ENCODE data around the gene IDH3G.
"Not testable (repeated sequence)": the region's sequence is repeated elsewhere in the genome, so short reads cannot be mapped to it uniquely, and the experiment has no call there.

The IDH3G gene

GRCh38 chrX:153761863-153762262, 32.3 kb downstream of the IDH3G start:
- no peak for DNase-seq

- DNase-seq: no peak
These were observed 39.0 kb downstream of the IDH3G start for GRCh38 chrX:153755136-153755535.

- peak in 1 of 14 donors; percentile 49 for DNase-seq
These were observed 43.9 kb downstream of the IDH3G start for GRCh38 chrX:153750127-153750774.

GRCh38 chrX:153749017-153749416, 45.2 kb downstream of the IDH3G start:
- not testable (repeated sequence) for DNase-seq

GRCh38 chrX:153746991-153747390, 47.2 kb downstream of the IDH3G start:
- not testable (repeated sequence) for DNase-seq

GRCh38 chrX:153746359-153746758, 47.8 kb downstream of the IDH3G start:
- no peak for DNase-seq

- not testable (repeated sequence) for DNase-seq
These were observed 49.1 kb downstream of the IDH3G start for GRCh38 chrX:153745067-153745433.

- peak in 1 of 14 donors; percentile 25 for DNase-seq
These were observed 49.7 kb downstream of the IDH3G start for GRCh38 chrX:153744210-153745066.

GRCh38 chrX:153743468-153744209, 50.5 kb downstream of the IDH3G start:
- DNase-seq: not testable (repeated sequence)

GRCh38 chrX:153742796-153743467, 51.2 kb downstream of the IDH3G start:
- not testable (repeated sequence) for DNase-seq

GRCh38 chrX:153742111-153742510, 52.1 kb downstream of the IDH3G start:
- not testable (repeated sequence) for DNase-seq

- DNase-seq: no peak
These were observed 52.7 kb downstream of the IDH3G start for GRCh38 chrX:153741446-153741845.

GRCh38 chrX:153740631-153741222, 53.4 kb downstream of the IDH3G start:
- no peak for DNase-seq

GRCh38 chrX:153739754-153740486, 54.3 kb downstream of the IDH3G start:
- DNase-seq: no peak

- DNase-seq: no peak
These were observed 56.0 kb downstream of the IDH3G start for GRCh38 chrX:153738056-153738605.

- DNase-seq: no peak
These were observed 57.2 kb downstream of the IDH3G start for GRCh38 chrX:153736871-153737441.

- DNase-seq: no peak
These were observed 57.9 kb downstream of the IDH3G start for GRCh38 chrX:153736071-153736820.

All from C1 segment of cervical spinal cord (tissue), 14 donors.